IMR-90 (cell line): Measurements from ENCODE around the gene NOL6. TPM values are rescaled to one million over a fixed set of nuclear protein-coding genes. Genes with fewer than 3 reads are reported as not detected.

Experiments used
- ATAC-seq: fragments of 200-7000 bp; cut with Tn5 transposase; 2 replicates; pipeline ENCODE4 v1.9.1; 2020; ENCODE audit warnings: low read depth, mild to moderate bottlenecking, moderate library complexity
- BruUV-seq: library from RNA; stranded (reverse); fragments of 400-500 nt; replicated peaks from 2 replicates; lab custom pipeline; 2021; lab: Mats Ljungman, UMichigan
- CTCF ChIA-PET: fragments of 300-600 bp; formaldehyde crosslinking; extraction: SDS; loops from one replicate; lab custom pipeline; 2021; ENCODE audit warnings: antibody characterized with exemption; lab: Yijun Ruan, JAX
- POLR2A ChIA-PET: fragments of 300-600 bp; sonication (Branson Sonifier 250); formaldehyde crosslinking; loops from one replicate; lab custom pipeline; 2022; ENCODE audit warnings: antibody characterized with exemption; ENCODE audit not compliant: unreplicated experiment; lab: Charles Lee
- DNase-seq: peaks from one replicate; pipeline ENCODE4 v3.0.0; 2013
- H2AFZ ChIP-seq: replicated peaks from 2 replicates; pipeline ENCODE3; 2013; ENCODE audit warnings: low read length, mild to moderate bottlenecking; ENCODE audit not compliant: poor library complexity
- H2AK5ac ChIP-seq: 2 replicates; pipeline ENCODE4 v1.6.1; 2013; ENCODE audit warnings: low read depth, low read length, inconsistent platforms
- H2AK9ac ChIP-seq: replicated peaks from 2 replicates; pipeline ENCODE3; 2013; ENCODE audit warnings: mild to moderate bottlenecking, low read depth, low read length, moderate library complexity; ENCODE audit not compliant: poor library complexity
- H2BK120ac ChIP-seq: 2 replicates; pipeline ENCODE4 v1.6.1; 2013; ENCODE audit warnings: low read depth, low read length, inconsistent platforms
- H2BK15ac ChIP-seq: 3 replicates; pipeline ENCODE4 v1.6.1; 2013; ENCODE audit warnings: low read depth, low read length, inconsistent platforms
- H2BK20ac ChIP-seq: 2 replicates; pipeline ENCODE4 v1.6.1; 2013; ENCODE audit warnings: low read depth, mild to moderate bottlenecking, inconsistent platforms, low read length, moderate library complexity
- H2BK5ac ChIP-seq: 2 replicates; pipeline ENCODE4 v1.6.1; 2013; ENCODE audit warnings: mild to moderate bottlenecking, low read depth, low read length, inconsistent platforms; ENCODE audit not compliant: poor library complexity, severe bottlenecking
- H3K14ac ChIP-seq: replicated peaks from 2 replicates; pipeline ENCODE4 v1.6.1; 2013; ENCODE audit warnings: low read depth, low read length, inconsistent platforms
- H3K18ac ChIP-seq: 2 replicates; pipeline ENCODE4 v1.6.1; 2013; ENCODE audit warnings: low read depth, low read length, control low read depth
- H3K23ac ChIP-seq: 2 replicates; pipeline ENCODE4 v1.6.1; 2013; ENCODE audit warnings: low read depth, low read length, inconsistent platforms
- H3K27ac ChIP-seq: 2 replicates; pipeline ENCODE4 v1.5.1; 2013; ENCODE audit warnings: mild to moderate bottlenecking, control low read depth, low read length; ENCODE audit not compliant: insufficient read depth
- H3K27me3 ChIP-seq: 2 replicates; pipeline ENCODE4 v1.6.1; 2013; ENCODE audit warnings: low read length; ENCODE audit not compliant: control insufficient read depth, insufficient read depth
- H3K36me3 ChIP-seq: 2 replicates; pipeline ENCODE4 v1.6.1; 2013; ENCODE audit warnings: low read length, mixed read lengths; ENCODE audit not compliant: control insufficient read depth, insufficient read depth
- H3K4ac ChIP-seq: 2 replicates; pipeline ENCODE4 v1.6.1; 2013; ENCODE audit warnings: low read depth, low read length, inconsistent platforms
- H3K4me1 ChIP-seq: 2 replicates; pipeline ENCODE4 v1.6.1; 2013; ENCODE audit warnings: low read length, mixed read lengths; ENCODE audit not compliant: control insufficient read depth, insufficient read depth
- H3K4me2 ChIP-seq: 2 replicates; pipeline ENCODE4 v1.6.1; 2013; ENCODE audit warnings: low read depth, mild to moderate bottlenecking, control low read depth, low read length, moderate library complexity
- H3K4me3 ChIP-seq: 2 replicates; pipeline ENCODE4 v1.5.1; 2013; ENCODE audit warnings: low read depth, mild to moderate bottlenecking, control low read depth, low read length, moderate library complexity; ENCODE audit not compliant: insufficient read depth
- H3K56ac ChIP-seq: 2 replicates; pipeline ENCODE4 v1.6.1; 2013; ENCODE audit warnings: low read length, inconsistent platforms; ENCODE audit not compliant: insufficient read depth; ENCODE audit errors: extremely low read depth
- H3K79me1 ChIP-seq, 2 experiments: 2 replicates each; pipeline ENCODE4 v1.6.1; 2013; ENCODE audit warnings: low read length in 2 of 2, inconsistent platforms in 1 of 2, low read depth in 1 of 2
- H3K9ac ChIP-seq: 2 replicates; pipeline ENCODE4 v1.6.1; 2013; ENCODE audit warnings: low read depth, low read length, control low read depth
- H3K9me1 ChIP-seq: 2 replicates; pipeline ENCODE4 v1.6.1; 2013; ENCODE audit warnings: low read length, inconsistent platforms; ENCODE audit not compliant: insufficient read depth
- H3K9me3 ChIP-seq: 2 replicates; pipeline ENCODE4 v1.6.1; 2013; ENCODE audit warnings: low read length; ENCODE audit not compliant: control insufficient read depth, insufficient read depth
- H4K20me1 ChIP-seq: 2 replicates; pipeline ENCODE4 v1.6.1; 2013; ENCODE audit warnings: low read length, inconsistent platforms; ENCODE audit not compliant: insufficient read depth
- H4K5ac ChIP-seq: 2 replicates; pipeline ENCODE4 v1.6.1; 2013; ENCODE audit warnings: mild to moderate bottlenecking, low read depth, low read length, control low read depth
- H4K8ac ChIP-seq, 2 experiments: 2 replicates each; pipeline ENCODE4 v1.6.1; 2013; ENCODE audit warnings: low read depth in 2 of 2, low read length in 2 of 2, control low read depth in 1 of 2, inconsistent platforms in 1 of 2
- H4K91ac ChIP-seq: 2 replicates; pipeline ENCODE4 v1.6.1; 2013; ENCODE audit warnings: low read depth, low read length, inconsistent platforms; ENCODE audit not compliant: insufficient read depth
- CEBPB ChIP-seq: IDR thresholded peaks from 2 replicates; pipeline ENCODE4 v1.6.1; 2012; ENCODE audit warnings: low read depth, low read length, improper control_type of control experiment
- CHD1 ChIP-seq: IDR thresholded peaks from 2 replicates; pipeline ENCODE4 v1.6.1; 2012; ENCODE audit warnings: low read depth, low read length, improper control_type of control experiment
- FOS ChIP-seq: fragments of 150-350 bp; IDR thresholded peaks from 2 replicates; pipeline ENCODE4 v1.6.1; 2016; ENCODE audit warnings: low read depth, low read length
- MAFK ChIP-seq: IDR thresholded peaks from 2 replicates; pipeline ENCODE4 v1.6.1; 2012; ENCODE audit warnings: low read depth, low read length, improper control_type of control experiment
- MAZ ChIP-seq: IDR thresholded peaks from 2 replicates; pipeline ENCODE4 v1.6.1; 2012; ENCODE audit warnings: low read depth, mild to moderate bottlenecking, low read length, improper control_type of control experiment, moderate library complexity, borderline replicate concordance
- MXI1 ChIP-seq: IDR thresholded peaks from 2 replicates; pipeline ENCODE4 v1.6.1; 2012; ENCODE audit warnings: low read depth, mild to moderate bottlenecking, low read length, moderate library complexity, borderline replicate concordance
- NFE2L2 ChIP-seq: fragments of 150-350 bp; IDR thresholded peaks from 2 replicates; pipeline ENCODE4 v1.6.1; 2016; ENCODE audit warnings: low read depth, mild to moderate bottlenecking, low read length
- POLR2A ChIP-seq: IDR thresholded peaks from 2 replicates; pipeline ENCODE4 v1.6.1; 2012; ENCODE audit warnings: mild to moderate bottlenecking, low read depth, low read length
- RAD21 ChIP-seq: IDR thresholded peaks from 2 replicates; pipeline ENCODE4 v1.6.1; 2012; ENCODE audit warnings: low read length, improper control_type of control experiment
- RCOR1 ChIP-seq: IDR thresholded peaks from 2 replicates; pipeline ENCODE4 v1.6.1; 2012; ENCODE audit warnings: mild to moderate bottlenecking, low read length, improper control_type of control experiment; ENCODE audit not compliant: insufficient replicate concordance
- RFX5 ChIP-seq: IDR thresholded peaks from 2 replicates; pipeline ENCODE4 v1.8.0; 2012; ENCODE audit warnings: low read depth, mild to moderate bottlenecking, low read length, moderate library complexity
- SMC3 ChIP-seq: fragments of 150-350 bp; IDR thresholded peaks from 2 replicates; pipeline ENCODE4 v1.6.1; 2016; ENCODE audit warnings: low read depth, mild to moderate bottlenecking, antibody characterized with exemption, low read length, moderate library complexity
- WGBS, 2 experiments: methylation state at CpG; one replicate each; pipeline versions ENCODE4 v1.1.5 to v1.1.7; 2013; ENCODE audit warnings: missing lambda C conversion rate in 2 of 2; ENCODE audit not compliant: insufficient read length in 1 of 2; ENCODE audit errors: extremely low coverage in 2 of 2; 5-methylcytosine and 5-hydroxymethylcytosine counted together
- dilution Hi-C: fragments of 300-500 bp; cut with HindIII; formaldehyde crosslinking; loops from one replicate; pipeline ENCODE4 v1.14.3; 2018; ENCODE audit warnings: low sequenced_read_pairs; ENCODE audit not compliant: unreplicated experiment
- in situ Hi-C: fragments of 300-500 bp; cut with MboI; formaldehyde crosslinking; loops from 3 replicates; pipeline ENCODE4 v1.14.3; 2019; ENCODE audit warnings: low sequenced_read_pairs, inconsistent platforms, mixed read lengths
- intact Hi-C: fragments of 100-400 bp; cut with micrococcal nuclease; formaldehyde crosslinking; loops from 2 replicates; pipeline ENCODE4 v1.10.0; 2022
- polyA plus RNA-seq, 3 experiments: library from polyadenylated mRNA; depleted of rRNA; stranded (reverse); fragments of >200 nt; gene quantifications; 2 replicates each; pipeline ENCODE4 v1.2.3, GENCODE V29; 2012; ENCODE audit warnings: low replicate concordance in 1 of 3
- total RNA-seq: library from RNA; depleted of rRNA; stranded (reverse); fragments of >200 nt; gene quantifications from 2 replicates; pipeline ENCODE4 v1.2.3, GENCODE V29; 2012
- TF ChIP-seq, protein P1 (sequence below): conservative IDR thresholded peaks from 2 replicates; pipeline ENCODE4 v1.5.1; 2012; ENCODE audit warnings: mild to moderate bottlenecking, low read depth, low read length, improper control_type of control experiment
- TF ChIP-seq, protein P2 (sequence below): fragments of 150-350 bp; IDR thresholded peaks from 2 replicates; pipeline ENCODE4 v1.6.1; 2016; ENCODE audit warnings: low read depth, mild to moderate bottlenecking, low read length, moderate library complexity, borderline replicate concordance

Gene NOL6
- total and polyA plus RNA-seq, 2 of the 4 experiments (the other 2 are of a cell fraction): 47.3 to 71.7 TPM

GRCh38 chr9:33506626-33507370, 33.1 kb upstream of the NOL6 start:
- peak overlapping the region; percentile 94 for H4K5ac ChIP-seq
- ATAC-seq: peak; percentile 84
- CTCF ChIA-PET: interaction anchor here (0.6 kb wide), 1 partner anchor 148 kb away, joined by 3 read pairs; no protein-coding TSS in a partner anchor
- TF ChIP-seq, protein P1, sequence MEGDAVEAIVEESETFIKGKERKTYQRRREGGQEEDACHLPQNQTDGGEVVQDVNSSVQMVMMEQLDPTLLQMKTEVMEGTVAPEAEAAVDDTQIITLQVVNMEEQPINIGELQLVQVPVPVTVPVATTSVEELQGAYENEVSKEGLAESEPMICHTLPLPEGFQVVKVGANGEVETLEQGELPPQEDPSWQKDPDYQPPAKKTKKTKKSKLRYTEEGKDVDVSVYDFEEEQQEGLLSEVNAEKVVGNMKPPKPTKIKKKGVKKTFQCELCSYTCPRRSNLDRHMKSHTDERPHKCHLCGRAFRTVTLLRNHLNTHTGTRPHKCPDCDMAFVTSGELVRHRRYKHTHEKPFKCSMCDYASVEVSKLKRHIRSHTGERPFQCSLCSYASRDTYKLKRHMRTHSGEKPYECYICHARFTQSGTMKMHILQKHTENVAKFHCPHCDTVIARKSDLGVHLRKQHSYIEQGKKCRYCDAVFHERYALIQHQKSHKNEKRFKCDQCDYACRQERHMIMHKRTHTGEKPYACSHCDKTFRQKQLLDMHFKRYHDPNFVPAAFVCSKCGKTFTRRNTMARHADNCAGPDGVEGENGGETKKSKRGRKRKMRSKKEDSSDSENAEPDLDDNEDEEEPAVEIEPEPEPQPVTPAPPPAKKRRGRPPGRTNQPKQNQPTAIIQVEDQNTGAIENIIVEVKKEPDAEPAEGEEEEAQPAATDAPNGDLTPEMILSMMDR: no peak
- TF ChIP-seq NFE2L2 (peak; percentile 47; the same call in 1 of the 2 replicates), POLR2A (no peak; the same call in 1 of the 2 replicates), CHD1 (no peak), RCOR1 (peak; percentile 25), CEBPB (peak; percentile 58), RAD21 (no peak), MAFK (0 out of 2 replicates have a peak, but pooled peaks have one; percentile 18), RFX5 (no peak), SMC3 (no peak), MXI1 (no peak), FOS (peak; percentile 89), MAZ (peak; percentile 29; the same call in 1 of the 2 replicates)
- TF ChIP-seq, protein P2, sequence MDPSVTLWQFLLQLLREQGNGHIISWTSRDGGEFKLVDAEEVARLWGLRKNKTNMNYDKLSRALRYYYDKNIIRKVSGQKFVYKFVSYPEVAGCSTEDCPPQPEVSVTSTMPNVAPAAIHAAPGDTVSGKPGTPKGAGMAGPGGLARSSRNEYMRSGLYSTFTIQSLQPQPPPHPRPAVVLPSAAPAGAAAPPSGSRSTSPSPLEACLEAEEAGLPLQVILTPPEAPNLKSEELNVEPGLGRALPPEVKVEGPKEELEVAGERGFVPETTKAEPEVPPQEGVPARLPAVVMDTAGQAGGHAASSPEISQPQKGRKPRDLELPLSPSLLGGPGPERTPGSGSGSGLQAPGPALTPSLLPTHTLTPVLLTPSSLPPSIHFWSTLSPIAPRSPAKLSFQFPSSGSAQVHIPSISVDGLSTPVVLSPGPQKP: no peak

More at GRCh38 chr9:33506626-33507370, 33.1 kb upstream of the NOL6 start:
- peak; percentile 97 for DNase-seq
- Histone ChIP-seq H2BK5ac (peak overlapping the region; percentile 99), H2BK20ac (peak overlapping the region; percentile 99), H3K27ac (peak overlapping the region; percentile 97), H3K4me3 (peak overlapping the region; percentile 44; the same call in 1 of the 2 replicates), H2AK5ac (peak overlapping the region; percentile 99), H3K4me1 (peaks cover 9% of the 10 kb centered on the region), H3K14ac (peak overlapping the region; percentile 92), H2AK9ac (peak overlapping the region; percentile 72), H2BK15ac (peak overlapping the region; percentile 98), H3K9me1 (peaks cover 8% of the 10 kb centered on the region), H3K79me1 (peaks cover 7 to 10% of the 10 kb centered on the region in 2 experiments), H3K36me3 (no peaks in the 10 kb centered on the region), H2BK120ac (peak overlapping the region; percentile 99), H3K9me3 (no peaks in the 10 kb centered on the region), H3K56ac (peak overlapping the region; percentile 94), H3K27me3 (no peaks in the 10 kb centered on the region), H3K18ac (peak overlapping the region; percentile 95), H3K9ac (peak overlapping the region; percentile 64), H4K91ac (peak overlapping the region; percentile 98), H4K20me1 (no peaks in the 10 kb centered on the region), H3K4ac (peak overlapping the region; percentile 98), H4K8ac (peak overlapping the region; percentile 92 to 98), H3K23ac (peak overlapping the region; percentile 84), H2AFZ (peak overlapping the region; percentile 67), H3K4me2 (peak overlapping the region; percentile 88)
- in situ Hi-C loops (no loop called here), dilution Hi-C loops (no loop called here), intact Hi-C loops (no loop called here)
- POLR2A ChIA-PET: no interaction called here
- BruUV-seq: no TSS peak
- WGBS, 2 experiments: no CpG with 5 or more reads among the region's 7 CpGs
